Subcutaneous abdominal adipose tissue (tissue), 5 donors: Measurements from ENCODE around the gene PPA1.
"Not testable (repeated sequence)": the region's sequence is repeated elsewhere in the genome, so short reads cannot be mapped to it uniquely, and the experiment has no call there.

ENCODE experiments used
- H3K27ac ChIP-seq: one replicate; pipeline ENCODE4 v1.7.0; 2013; ENCODE audit warnings: low read depth, mild to moderate bottlenecking, inconsistent platforms, low read length, moderate library complexity
- H3K27me3 ChIP-seq, 5 donors: one replicate each; pipeline ENCODE4 v1.7.0; 2013; ENCODE audit warnings: low read length in 5 of 5, inconsistent platforms in 1 of 5; ENCODE audit not compliant: control insufficient read depth in 5 of 5, insufficient read depth in 4 of 5
- H3K36me3 ChIP-seq, 5 donors: one replicate each; pipeline ENCODE4 v1.7.0; 2013; ENCODE audit warnings: low read length in 5 of 5; ENCODE audit not compliant: control insufficient read depth in 5 of 5, insufficient read depth in 5 of 5
- H3K4me1 ChIP-seq, 5 donors: one replicate each; pipeline ENCODE4 v1.7.0; 2013; ENCODE audit warnings: low read length in 5 of 5, mild to moderate bottlenecking in 3 of 5, moderate library complexity in 1 of 5; ENCODE audit not compliant: control insufficient read depth in 5 of 5, insufficient read depth in 5 of 5
- H3K4me3 ChIP-seq, 5 donors: one replicate each; pipeline ENCODE4 v1.7.0; 2013; ENCODE audit warnings: low read length in 5 of 5, low read depth in 1 of 5
- H3K9ac ChIP-seq, 5 donors: one replicate each; pipeline ENCODE4 v1.7.0; 2013; ENCODE audit warnings: low read length in 5 of 5, mild to moderate bottlenecking in 4 of 5, moderate library complexity in 3 of 5
- H3K9me3 ChIP-seq, 5 donors: one replicate each; pipeline ENCODE4 v1.7.0; 2013; ENCODE audit warnings: low read length in 5 of 5; ENCODE audit not compliant: control insufficient read depth in 5 of 5
- donor health status: healthy.
- donor health status: healthy.
- donor health status: healthy.
- donor health status: healthy.
- donor health status: healthy.

PPA1 gene

DNA sequence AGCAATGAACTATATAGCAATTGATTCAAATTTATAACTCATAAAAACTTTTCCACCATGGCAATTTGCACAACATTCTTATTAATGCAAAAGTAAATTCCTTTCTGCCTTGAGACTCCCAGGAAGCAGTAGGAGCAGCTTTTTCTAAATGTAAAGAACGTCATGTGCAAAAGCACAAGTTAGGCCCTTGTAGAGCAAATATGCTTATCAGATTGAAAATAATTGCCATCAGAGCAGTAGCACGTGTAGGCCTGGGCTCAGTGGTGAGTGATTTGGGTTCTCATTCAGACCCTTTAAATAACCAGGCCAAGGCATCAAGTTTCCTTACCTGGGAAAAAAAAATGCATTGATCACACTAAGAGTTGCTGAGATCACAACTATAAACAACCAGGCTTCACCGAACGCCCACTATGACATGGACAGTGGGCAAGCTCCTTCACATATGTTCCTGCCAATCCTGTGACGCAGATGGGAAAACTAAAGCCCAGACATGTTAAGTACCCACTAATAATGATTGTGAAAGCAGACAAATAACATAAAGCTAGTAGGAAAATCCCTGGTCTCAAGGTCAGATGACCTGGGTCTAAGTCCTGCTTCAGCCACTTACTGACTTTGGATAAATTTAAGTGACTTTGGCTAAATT lies 40.8 kb downstream of the PPA1 start:
- peak overlapping the region; percentile 98 for H3K27ac ChIP-seq

DNA sequence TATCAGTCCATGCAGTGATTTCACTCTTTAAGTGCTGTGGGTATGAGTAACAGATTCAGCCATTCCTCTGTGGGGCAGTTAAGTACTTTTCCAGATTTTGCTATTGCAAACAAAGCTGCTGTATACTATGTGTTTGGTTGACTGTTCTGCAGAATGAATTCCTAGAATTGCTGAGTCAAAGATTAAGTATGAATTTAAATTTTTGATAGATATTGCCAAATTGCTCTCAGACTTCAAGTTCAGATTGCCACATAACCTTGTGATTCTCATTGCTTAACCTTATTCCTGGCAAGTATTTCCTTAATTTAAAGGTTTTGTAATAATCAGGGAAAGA lies 41.3 kb downstream of the PPA1 start:
- H3K4me1 ChIP-seq: peaks cover 13 to 57% (median 53%) of the 10 kb centered on the region in 5 donors
- no peaks in the 10 kb centered on the region for H3K27me3 ChIP-seq
- peak overlapping the region; percentile 98 for H3K27ac ChIP-seq
- peaks cover 0 to 2% (median 0%) of the 10 kb centered on the region in 5 donors for H3K36me3 ChIP-seq
- H3K9me3 ChIP-seq: no peaks in the 10 kb centered on the region
- peak overlapping the region in 4 of 5 donors; percentile 34 to 73 (median 62) for H3K9ac ChIP-seq
- no peak overlapping the region for H3K4me3 ChIP-seq

More for the DNA sequence above, 40.8 kb downstream of the PPA1 start:
- Histone ChIP-seq H3K9ac (peak overlapping the region in 4 of 5 donors; percentile 34 to 73 (median 56)), H3K4me3 (no peak overlapping the region), H3K9me3 (no peaks in the 10 kb centered on the region), H3K27me3 (no peaks in the 10 kb centered on the region), H3K36me3 (peaks cover 0 to 7% (median 0%) of the 10 kb centered on the region in 5 donors), H3K4me1 (peaks cover 13 to 62% (median 53%) of the 10 kb centered on the region in 5 donors)

DNA sequence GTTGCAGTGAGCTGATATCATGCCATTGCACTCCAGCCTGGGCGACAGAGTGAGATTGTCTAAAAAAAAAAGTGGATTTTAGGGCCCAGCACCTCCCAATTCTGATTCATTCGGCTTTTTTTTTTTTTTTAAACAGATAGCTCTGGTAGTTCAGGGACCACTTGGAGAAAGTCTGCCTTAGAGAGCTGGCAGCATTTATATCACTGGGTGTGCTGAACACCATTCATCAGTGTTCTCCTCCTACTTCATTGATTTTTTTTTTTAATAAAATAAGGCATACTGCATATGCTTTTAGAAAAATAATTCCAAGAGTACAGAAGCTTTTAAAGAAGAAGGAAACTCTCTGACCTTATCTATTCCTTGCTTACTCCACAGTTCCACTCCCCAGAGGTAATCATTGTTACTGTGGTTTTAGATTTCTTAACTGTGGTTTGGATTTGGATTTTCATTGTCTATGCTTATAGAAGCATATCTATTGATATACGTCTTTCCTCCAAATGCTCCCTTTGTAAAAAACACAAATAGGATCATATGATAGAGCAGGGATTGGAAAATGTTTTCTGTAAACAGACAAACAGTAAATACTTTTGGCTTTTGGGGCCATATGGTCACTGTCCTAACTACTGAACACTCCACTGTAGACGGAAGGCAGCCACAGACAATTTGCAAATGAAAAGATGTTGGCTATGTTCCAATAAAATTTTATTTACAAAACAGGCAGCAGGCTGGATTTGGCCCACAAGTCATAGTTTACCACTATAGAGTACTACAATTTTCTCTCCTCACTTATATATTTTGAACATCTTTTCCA lies 41.9 kb downstream of the PPA1 start:
- Histone ChIP-seq H3K27me3 (no peaks in the 10 kb centered on the region), H3K9me3 (no peaks in the 10 kb centered on the region), H3K9ac (peak overlapping the region; percentile 23 to 70 (median 48)), H3K4me3 (no peak overlapping the region), H3K36me3 (no peaks in the 10 kb centered on the region), H3K27ac (peak overlapping the region; percentile 98), H3K4me1 (peaks cover 13 to 55% (median 53%) of the 10 kb centered on the region in 5 donors)

DNA sequence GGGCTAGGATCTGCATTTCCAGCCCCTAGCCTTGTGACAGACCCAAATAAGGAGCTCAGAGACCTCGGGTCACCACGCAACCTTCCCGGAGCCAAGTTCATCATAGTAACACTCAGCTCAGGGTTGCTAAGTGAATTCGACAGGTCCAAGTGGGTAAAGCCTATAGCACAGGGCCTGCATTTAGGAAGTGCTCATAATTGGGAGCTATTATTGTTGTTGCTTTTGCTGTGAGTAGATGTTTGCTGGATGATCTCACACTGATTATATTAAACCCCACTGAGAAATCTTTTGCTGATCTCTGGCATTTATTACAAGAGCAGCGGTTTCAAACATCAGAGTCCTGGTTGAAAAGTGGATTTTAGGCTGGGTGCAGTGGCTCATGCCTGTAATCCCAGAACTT lies 42.6 kb downstream of the PPA1 start:
- H3K27ac ChIP-seq: peak overlapping the region; percentile 98
- peaks cover 13 to 55% (median 53%) of the 10 kb centered on the region in 5 donors for H3K4me1 ChIP-seq

DNA sequence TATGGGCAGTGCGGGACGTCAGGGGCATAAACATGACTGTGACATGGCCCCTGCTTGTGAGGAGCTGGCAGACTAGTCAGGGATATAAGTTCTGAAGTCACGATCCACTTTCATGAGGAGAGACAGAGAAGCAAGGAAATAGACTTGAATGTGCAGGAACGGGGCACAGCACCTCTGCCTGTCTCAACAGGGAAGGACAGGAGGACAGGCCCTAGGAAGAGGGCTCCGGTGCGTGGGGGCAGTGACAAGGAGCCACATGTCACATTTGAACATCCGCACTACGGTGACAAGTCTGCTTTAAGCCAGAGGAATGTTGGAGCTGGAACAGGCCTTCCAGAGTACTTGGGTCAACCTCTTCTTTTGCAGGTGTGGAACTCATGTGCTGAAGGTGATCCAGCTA lies 43.1 kb downstream of the PPA1 start:
- Histone ChIP-seq H3K27ac (peak overlapping the region; percentile 98), H3K4me3 (no peak overlapping the region), H3K36me3 (no peaks in the 10 kb centered on the region), H3K9me3 (no peaks in the 10 kb centered on the region), H3K27me3 (no peaks in the 10 kb centered on the region), H3K9ac (peak overlapping the region in 2 of 5 donors; percentile 21 to 52), H3K4me1 (peaks cover 13 to 55% (median 53%) of the 10 kb centered on the region in 5 donors)

More for the DNA sequence above, 42.6 kb downstream of the PPA1 start:
- Histone ChIP-seq H3K36me3 (no peaks in the 10 kb centered on the region), H3K9ac (peak overlapping the region in 3 of 5 donors; percentile 21 to 70 (median 52)), H3K4me3 (no peak overlapping the region), H3K27me3 (no peaks in the 10 kb centered on the region), H3K9me3 (no peaks in the 10 kb centered on the region)

DNA sequence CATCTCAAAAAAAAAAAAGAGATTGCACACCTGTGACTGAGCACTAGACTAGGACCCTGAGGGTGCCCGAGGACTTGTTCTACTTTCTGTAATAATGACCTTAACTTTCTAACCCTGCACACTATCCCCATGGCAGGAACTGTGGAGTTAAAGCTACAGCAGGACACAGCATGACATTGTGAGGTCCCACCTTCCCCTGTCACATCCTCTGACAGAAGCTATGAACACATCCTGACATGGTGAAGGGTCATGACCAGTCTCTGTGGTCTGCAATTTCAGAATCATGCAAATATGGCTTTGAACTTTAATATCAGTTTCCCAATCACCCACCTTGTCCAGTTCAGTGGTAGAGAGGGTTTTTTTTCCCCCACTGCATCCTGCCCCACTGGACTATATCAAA lies 44.5 kb downstream of the PPA1 start:
- Histone ChIP-seq H3K36me3 (no peaks in the 10 kb centered on the region), H3K9ac (peak overlapping the region in 1 of 5 donors; percentile 56), H3K4me1 (peaks cover 9 to 49% (median 47%) of the 10 kb centered on the region in 5 donors), H3K27ac (peak overlapping the region; percentile 98), H3K4me3 (no peak overlapping the region), H3K27me3 (no peaks in the 10 kb centered on the region), H3K9me3 (no peaks in the 10 kb centered on the region)

DNA sequence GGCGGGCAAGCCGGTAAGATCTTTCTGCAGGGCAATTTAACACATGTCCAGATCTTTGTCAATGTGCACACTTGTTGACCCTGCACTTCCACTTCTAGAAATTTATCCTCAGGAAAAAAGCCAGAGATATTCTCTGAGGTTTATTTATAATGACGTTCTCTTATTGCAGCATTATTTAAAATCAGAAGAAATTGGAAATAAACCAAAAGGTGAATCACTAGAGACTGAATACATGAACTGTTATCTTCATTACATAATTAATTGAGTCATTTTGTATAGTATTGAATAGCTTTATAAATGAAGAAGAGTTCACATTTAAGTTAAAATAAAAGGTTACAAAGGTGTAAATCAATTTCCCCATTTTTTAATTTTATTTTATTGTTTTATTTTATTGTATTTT lies 46.7 kb downstream of the PPA1 start:
- H3K9ac ChIP-seq: no peak overlapping the region
- H3K36me3 ChIP-seq: no peaks in the 10 kb centered on the region
- peaks cover 4 to 31% (median 28%) of the 10 kb centered on the region in 5 donors for H3K4me1 ChIP-seq
- H3K27me3 ChIP-seq: no peaks in the 10 kb centered on the region
- H3K9me3 ChIP-seq: no peaks in the 10 kb centered on the region
- H3K4me3 ChIP-seq: no peak overlapping the region
- H3K27ac ChIP-seq: no peak overlapping the region

DNA sequence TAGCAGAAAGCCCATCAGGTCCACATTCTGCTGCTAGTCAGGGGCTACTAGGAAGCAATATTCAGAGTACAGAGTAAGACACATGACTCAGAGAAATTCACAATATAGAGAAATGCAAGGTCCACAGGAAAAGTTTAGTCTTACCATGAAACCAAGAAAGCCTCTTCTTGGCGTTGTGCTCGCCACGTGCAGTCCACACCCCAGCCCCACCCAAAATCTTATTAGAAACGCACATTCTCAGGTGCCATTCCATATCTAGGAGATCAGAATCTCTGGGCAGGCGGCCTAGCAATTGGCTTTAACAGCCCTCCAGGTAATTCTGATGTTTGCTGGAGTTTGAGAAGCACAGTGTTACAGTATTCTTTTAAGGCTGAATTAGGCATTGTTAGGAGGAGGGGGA lies 47.1 kb downstream of the PPA1 start:
- H3K27me3 ChIP-seq: no peaks in the 10 kb centered on the region
- H3K4me1 ChIP-seq: peaks cover 4 to 26% (median 23%) of the 10 kb centered on the region in 5 donors
- H3K36me3 ChIP-seq: no peaks in the 10 kb centered on the region
- H3K4me3 ChIP-seq: no peak overlapping the region
- H3K27ac ChIP-seq: no peak overlapping the region
- H3K9me3 ChIP-seq: no peaks in the 10 kb centered on the region
- no peak overlapping the region for H3K9ac ChIP-seq

DNA sequence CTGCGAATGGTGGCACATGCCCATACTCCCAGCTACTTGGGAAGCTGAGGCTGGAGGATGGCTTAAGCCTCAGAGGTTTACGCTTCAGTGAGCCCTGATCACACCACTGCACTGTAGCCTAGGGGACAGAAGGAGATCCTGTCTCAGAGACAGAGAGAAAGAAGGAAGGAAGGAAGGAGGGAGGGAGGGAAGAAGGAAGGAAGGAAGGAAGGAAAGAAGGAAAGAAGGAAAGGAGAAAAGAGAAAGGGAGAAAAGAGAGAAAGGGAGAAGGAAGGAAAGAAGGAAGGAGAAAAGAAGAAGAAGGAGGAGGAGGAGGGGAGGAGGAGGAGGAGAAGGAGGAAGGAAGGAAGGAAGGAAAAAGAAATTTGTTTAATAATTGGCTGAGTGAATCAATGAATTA lies 49.9 kb downstream of the PPA1 start:
- H3K36me3 ChIP-seq: no peaks in the 10 kb centered on the region
- H3K27ac ChIP-seq: no peak overlapping the region
- H3K9ac ChIP-seq: no peak overlapping the region
- H3K4me3 ChIP-seq: no peak overlapping the region
- H3K4me1 ChIP-seq: no peaks in the 10 kb centered on the region
- no peaks in the 10 kb centered on the region for H3K27me3 ChIP-seq
- peaks cover 0 to 2% (median 0%) of the 10 kb centered on the region in 5 donors for H3K9me3 ChIP-seq

DNA sequence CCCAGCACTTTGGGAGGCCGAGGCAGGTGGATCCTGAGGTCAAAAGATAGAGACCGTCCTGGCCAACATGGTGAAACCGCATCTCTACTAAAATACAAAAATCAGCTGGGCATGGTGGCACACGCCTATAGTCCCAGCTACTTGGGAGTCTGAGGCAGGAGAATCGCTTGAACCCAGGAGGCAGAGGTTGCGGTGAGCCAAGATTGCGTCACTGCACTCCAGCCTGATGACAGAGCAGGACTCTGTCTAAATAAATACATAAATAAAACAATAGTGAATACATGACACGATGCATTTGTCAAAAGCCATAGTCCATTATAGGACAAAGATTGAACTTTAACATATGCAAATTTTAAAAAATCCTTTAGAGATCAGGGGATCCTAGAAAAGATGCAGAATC lies 54.0 kb downstream of the PPA1 start:
- not testable (repeated sequence) for H3K4me3 ChIP-seq, H3K27me3 ChIP-seq, H3K9me3 ChIP-seq, H3K4me1 ChIP-seq, H3K36me3 ChIP-seq, H3K9ac ChIP-seq, H3K27ac ChIP-seq
